AG10803 (cell line): Measurements from ENCODE around the gene WDR6.
A peak's percentile ranks its signal among the peaks of the same experiment; 100 is the strongest.

Source experiments
- DNase-seq: peaks from one replicate; pipeline ENCODE4 v3.0.0; 2010; ENCODE audit warnings: low read depth
- H3K4me3 ChIP-seq: 2 replicates; pipeline ENCODE4 v1.5.1; 2011; ENCODE audit warnings: mild to moderate bottlenecking, low read length, control low read depth
- TF ChIP-seq, protein P1 (sequence below): conservative IDR thresholded peaks from 2 replicates; pipeline ENCODE4 v1.5.1; 2011; ENCODE audit warnings: mild to moderate bottlenecking, low read length, control low read depth, inconsistent platforms

WDR6 gene

GRCh38 chr3:49016414-49017228 lies 9.4 kb downstream of the WDR6 start:
- TF ChIP-seq, protein P1, sequence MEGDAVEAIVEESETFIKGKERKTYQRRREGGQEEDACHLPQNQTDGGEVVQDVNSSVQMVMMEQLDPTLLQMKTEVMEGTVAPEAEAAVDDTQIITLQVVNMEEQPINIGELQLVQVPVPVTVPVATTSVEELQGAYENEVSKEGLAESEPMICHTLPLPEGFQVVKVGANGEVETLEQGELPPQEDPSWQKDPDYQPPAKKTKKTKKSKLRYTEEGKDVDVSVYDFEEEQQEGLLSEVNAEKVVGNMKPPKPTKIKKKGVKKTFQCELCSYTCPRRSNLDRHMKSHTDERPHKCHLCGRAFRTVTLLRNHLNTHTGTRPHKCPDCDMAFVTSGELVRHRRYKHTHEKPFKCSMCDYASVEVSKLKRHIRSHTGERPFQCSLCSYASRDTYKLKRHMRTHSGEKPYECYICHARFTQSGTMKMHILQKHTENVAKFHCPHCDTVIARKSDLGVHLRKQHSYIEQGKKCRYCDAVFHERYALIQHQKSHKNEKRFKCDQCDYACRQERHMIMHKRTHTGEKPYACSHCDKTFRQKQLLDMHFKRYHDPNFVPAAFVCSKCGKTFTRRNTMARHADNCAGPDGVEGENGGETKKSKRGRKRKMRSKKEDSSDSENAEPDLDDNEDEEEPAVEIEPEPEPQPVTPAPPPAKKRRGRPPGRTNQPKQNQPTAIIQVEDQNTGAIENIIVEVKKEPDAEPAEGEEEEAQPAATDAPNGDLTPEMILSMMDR = no peak
- DNase-seq = no peak
- no peak overlapping the region; the same call in 1 of the 2 replicates for H3K4me3 ChIP-seq

DNA sequence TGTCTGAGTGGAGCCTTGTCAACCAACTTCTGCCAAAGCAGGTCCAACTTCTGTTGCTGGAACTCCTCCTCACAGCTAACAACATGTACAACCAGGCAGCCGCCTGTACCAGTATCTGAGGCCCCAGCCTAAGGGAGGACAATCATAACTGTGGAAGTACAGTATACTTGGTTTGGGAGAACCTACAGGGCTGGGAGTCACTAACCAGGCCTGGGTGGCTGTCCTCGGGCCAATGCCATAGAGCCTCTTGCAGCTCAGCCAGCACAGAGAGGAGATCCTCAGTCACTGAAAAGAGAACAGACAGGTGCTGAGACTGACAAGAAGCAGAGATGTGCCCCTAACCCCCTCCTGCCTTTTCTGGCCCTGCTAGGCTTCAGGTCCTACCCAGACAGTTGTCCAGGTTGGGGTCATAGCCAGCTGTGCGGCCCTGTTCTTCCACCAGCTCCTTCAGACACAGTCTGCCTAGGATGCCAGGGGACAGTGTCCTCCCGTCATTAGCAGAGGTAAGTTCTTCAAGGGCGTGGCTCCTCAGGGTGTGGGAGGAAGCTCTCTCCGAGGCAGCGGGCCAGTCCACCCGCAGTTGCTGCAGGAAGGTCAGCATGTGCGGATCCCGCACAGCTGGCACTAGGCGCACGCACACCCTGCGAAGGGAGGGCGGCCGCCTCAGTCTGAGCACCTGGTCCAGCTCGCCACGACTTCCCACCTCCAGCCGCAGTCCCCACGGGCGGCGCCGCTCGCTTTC lies 10.2 kb downstream of the WDR6 start:
- H3K4me3 ChIP-seq = peak overlapping the region; percentile 77
- DNase-seq = no peak
- TF ChIP-seq, protein P1 = no peak

DNA sequence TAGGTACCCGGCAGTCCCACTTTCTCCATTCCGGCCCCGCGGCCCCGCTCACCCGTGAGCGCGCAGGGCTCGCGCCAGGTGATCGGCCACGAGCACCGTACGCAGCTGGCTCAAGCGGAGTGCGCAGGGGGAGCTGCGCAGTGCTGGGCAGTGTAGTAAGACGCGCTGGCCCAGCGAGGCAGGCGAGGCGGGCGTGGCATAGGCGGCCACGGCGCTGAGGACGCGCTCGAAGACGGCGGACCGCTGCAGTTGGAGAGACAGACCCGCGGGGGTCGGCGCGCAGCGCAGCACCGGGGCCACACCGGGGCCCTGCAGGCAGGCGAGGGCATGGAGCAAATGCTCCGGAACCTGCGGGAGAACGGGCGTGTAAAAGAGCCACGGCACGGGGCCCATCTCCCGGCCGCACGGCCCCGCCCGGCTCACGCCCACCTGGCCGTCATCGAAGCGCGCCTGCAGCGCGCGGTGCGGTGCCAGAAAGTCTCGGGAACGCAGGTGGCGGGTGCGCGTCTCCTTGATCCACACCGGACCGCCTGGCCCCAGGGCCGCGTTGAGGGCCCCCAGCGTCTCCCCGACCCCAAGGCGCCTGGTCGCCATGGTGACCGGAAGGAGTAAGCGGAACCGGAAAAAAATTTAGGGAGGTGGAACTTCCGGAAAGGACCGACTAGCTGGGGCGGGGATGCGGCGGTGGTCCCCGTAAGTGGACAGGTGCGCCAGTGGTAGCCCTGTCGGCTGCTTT lies 10.9 kb downstream of the WDR6 start, which contains the start of gene DALRD3:
Gene DALRD3 (minus strand): TSS at position 610 of the 736 bp plus-strand sequence. CDS start 16 bp downstream, at position 594.
- peak; percentile 47 for DNase-seq
- TF ChIP-seq, protein P1 = no peak
- peak within 1 kb of the TSS; percentile 77 for H3K4me3 ChIP-seq

DNA sequence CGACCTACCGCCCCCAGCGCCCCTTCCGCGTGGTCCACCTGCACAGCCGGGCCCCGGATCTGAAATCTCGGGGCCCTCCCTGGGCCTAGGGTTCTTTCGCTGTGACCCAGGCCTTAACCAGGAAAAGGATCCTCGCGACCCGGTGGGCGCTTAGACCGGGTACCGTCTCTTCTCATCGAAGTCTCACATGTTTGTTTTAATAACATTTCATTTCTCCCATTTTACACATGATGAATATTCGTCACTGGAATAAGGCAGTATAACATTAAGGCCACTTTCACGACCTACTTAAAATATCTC lies 11.5 kb downstream of the WDR6 start:
- no peak for DNase-seq
- TF ChIP-seq, protein P1 = no peak
- peak overlapping the region; percentile 77 for H3K4me3 ChIP-seq

DNA sequence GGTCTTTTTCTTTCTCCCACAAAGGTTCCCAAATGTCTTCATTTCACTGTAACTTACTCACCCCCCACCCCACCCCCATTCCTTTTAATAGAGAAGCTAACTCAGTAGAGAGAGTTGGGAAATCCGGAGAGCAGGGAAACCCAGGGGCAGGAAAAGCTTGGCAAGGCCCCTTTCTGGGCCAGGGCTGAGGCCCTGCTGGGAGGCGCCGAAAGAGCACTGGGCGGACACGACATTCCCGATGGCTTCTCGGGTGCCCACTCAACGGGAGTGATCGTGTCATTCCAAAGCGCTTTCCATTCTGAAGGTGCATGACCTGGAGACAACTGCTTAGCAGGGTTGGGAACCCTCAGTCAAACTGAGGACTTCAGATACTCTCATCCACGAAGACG lies 12.7 kb downstream of the WDR6 start:
- TF ChIP-seq, protein P1 = no peak
- H3K4me3 ChIP-seq = peak overlapping the region; percentile 95
- DNase-seq = no peak

DNA sequence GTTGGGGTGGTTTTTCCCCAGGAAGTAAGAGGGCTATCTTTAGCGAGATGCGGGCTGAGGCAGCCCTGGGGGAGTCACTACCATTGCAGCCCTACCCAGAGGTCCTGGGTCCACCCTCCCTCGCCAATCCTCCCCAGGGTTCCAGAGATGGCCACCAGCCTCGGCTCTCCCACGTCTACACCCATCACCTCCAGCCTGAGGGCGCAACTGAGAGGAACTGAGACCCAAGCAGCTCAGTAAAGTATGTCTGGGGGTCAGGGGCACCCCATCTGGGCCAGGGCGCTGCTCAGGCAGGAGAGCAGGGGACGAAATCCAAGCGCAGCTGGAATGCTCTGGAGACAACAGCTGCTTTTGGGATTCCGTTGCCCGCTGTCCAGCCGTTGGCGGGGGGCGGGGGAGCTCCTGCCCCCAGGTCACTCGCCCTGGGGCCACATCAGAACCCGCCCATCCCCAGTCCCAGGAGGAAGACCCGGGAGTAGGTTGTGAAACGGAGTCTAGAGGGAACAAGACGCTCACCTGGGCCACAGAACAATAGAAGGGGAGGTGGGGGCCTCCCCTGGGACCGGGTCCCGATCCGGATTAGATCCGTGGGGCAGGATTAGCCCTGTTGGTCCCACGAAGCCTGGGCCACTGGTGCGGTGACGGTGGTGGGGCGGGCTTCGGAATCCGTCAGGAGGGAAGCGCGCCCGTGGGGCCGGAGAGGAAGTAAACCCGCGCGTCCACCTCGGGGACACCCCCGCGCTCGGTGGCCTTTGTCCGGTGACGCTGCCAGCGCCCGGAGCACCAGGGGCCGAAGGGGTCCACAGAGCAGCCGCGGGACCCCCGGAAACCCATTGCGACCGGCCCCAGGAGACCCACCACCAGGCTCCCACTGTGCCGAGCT lies 13.4 kb downstream of the WDR6 start:
- no peak for DNase-seq
- H3K4me3 ChIP-seq = peak overlapping the region; percentile 95
- TF ChIP-seq, protein P1 = no peak
